Esophagus squamous epithelium (tissue), 4 donors: ENCODE data around the gene TSC22D1.
"Not testable (repeated sequence)": the region's sequence is repeated elsewhere in the genome, so short reads cannot be mapped to it uniquely, and the experiment has no call there.

Source experiments
- CTCF ChIP-seq, 6 experiments: fragments of 450-650 bp in 4 of 6; fragments of 200-600 bp in 2 of 6; sonication (generic) in 2 of 6; IDR thresholded peaks; one replicate each; pipeline ENCODE4 v1.5.1; 2016 to 2019; ENCODE audit warnings: antibody characterized with exemption in 6 of 6, mild to moderate bottlenecking in 4 of 6, moderate library complexity in 4 of 6
- POLR2A ChIP-seq, 4 donors: fragments of 450-650 bp; IDR thresholded peaks; one replicate each; pipeline ENCODE4 v1.6.1; 2017; ENCODE audit warnings: antibody characterized with exemption in 4 of 4, mild to moderate bottlenecking in 4 of 4, moderate library complexity in 3 of 4

- TF ChIP-seq CTCF, POLR2A (IDR thresholded peaks at IDR 0.05): not testable (repeated sequence)
Measured at GRCh38 chr13:44562853-44563252, 13.3 kb downstream of the TSC22D1 start.
